Parathyroid adenoma (tissue), 2 donors: Measurements from ENCODE around the gene PCYOX1L.

Experiments
- H2AFZ ChIP-seq: fragments of 300-600 bp; sonication (generic); one replicate; pipeline ENCODE4 v1.7.0; 2017; ENCODE audit warnings: antibody characterized with exemption, mild to moderate bottlenecking
- H3K27ac ChIP-seq: fragments of 300-600 bp; sonication (generic); one replicate; pipeline ENCODE4 v1.7.0; 2017
- H3K27me3 ChIP-seq: fragments of 300-600 bp; sonication (generic); one replicate; pipeline ENCODE4 v1.7.0; 2017; ENCODE audit warnings: low read length; ENCODE audit not compliant: control insufficient read depth, insufficient read depth
- H3K36me3 ChIP-seq: fragments of 300-600 bp; sonication (generic); one replicate; pipeline ENCODE4 v1.7.0; 2017; ENCODE audit warnings: low read length; ENCODE audit not compliant: control insufficient read depth, insufficient read depth
- H3K4me1 ChIP-seq: fragments of 300-600 bp; sonication (generic); one replicate; pipeline ENCODE4 v1.7.0; 2017; ENCODE audit warnings: control low read depth
- H3K4me2 ChIP-seq: fragments of 300-600 bp; sonication (generic); one replicate; pipeline ENCODE4 v1.7.0; 2017; ENCODE audit warnings: low read length
- H3K4me3 ChIP-seq: fragments of 300-600 bp; sonication (generic); one replicate; pipeline ENCODE4 v1.7.0; 2017; ENCODE audit warnings: low read depth, low read length
- H3K79me2 ChIP-seq: fragments of 300-600 bp; sonication (generic); one replicate; pipeline ENCODE4 v1.7.0; 2017; ENCODE audit warnings: control low read depth
- H3K9ac ChIP-seq: fragments of 300-600 bp; sonication (generic); one replicate; pipeline ENCODE4 v1.7.0; 2017; ENCODE audit warnings: mild to moderate bottlenecking
- H3K9me3 ChIP-seq: fragments of 300-600 bp; sonication (generic); one replicate; pipeline ENCODE4 v1.7.0; 2017; ENCODE audit warnings: low read length; ENCODE audit not compliant: control insufficient read depth
- TF ChIP-seq, protein P1 (sequence below): fragments of 300-600 bp; sonication (generic); IDR thresholded peaks from one replicate; pipeline ENCODE4 v1.7.0; 2017; ENCODE audit warnings: antibody characterized with exemption, mild to moderate bottlenecking
- donor health status: primary hyperparathyroidism.

The PCYOX1L gene

DNA sequence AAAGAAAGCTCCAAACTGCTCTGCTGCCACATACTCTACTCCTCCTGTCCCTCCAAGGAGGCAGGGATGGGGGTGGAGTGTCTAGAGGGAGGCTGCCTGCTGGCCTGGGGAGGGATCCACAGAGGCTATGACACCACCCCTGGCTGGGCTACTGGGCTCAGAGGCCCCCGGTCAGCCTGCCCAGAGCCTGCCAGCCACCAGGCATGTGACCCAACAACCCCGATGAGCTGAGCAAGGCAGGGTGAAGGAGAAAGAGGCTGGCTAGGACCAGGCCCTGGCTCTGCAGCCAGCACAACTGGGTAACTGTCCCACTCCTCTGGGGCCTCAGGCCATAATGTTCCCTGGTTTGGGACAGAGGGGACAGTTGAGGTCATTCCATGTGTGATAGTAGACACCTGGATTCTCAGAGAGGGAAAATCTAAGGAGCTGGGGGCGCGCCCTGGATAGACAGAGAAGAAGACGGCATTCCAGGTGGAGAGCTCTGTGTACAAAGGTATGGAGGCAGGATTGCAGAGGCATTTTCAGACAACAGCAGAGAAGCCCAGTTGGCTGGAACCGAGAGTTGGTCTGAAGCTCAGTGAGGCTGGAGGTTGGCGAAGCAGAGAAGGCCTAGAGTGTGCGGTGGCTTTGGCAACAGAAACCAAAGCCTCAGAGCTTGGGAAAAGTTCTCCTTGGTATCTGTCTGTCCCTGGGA, 55.1 kb downstream of the PCYOX1L start:
- TF ChIP-seq, protein P1, sequence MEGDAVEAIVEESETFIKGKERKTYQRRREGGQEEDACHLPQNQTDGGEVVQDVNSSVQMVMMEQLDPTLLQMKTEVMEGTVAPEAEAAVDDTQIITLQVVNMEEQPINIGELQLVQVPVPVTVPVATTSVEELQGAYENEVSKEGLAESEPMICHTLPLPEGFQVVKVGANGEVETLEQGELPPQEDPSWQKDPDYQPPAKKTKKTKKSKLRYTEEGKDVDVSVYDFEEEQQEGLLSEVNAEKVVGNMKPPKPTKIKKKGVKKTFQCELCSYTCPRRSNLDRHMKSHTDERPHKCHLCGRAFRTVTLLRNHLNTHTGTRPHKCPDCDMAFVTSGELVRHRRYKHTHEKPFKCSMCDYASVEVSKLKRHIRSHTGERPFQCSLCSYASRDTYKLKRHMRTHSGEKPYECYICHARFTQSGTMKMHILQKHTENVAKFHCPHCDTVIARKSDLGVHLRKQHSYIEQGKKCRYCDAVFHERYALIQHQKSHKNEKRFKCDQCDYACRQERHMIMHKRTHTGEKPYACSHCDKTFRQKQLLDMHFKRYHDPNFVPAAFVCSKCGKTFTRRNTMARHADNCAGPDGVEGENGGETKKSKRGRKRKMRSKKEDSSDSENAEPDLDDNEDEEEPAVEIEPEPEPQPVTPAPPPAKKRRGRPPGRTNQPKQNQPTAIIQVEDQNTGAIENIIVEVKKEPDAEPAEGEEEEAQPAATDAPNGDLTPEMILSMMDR: no peak
- no peaks in the 10 kb centered on the region for H3K4me1 ChIP-seq
- H3K79me2 ChIP-seq: no peaks in the 10 kb centered on the region
- no peak overlapping the region for H3K9ac ChIP-seq
- no peaks in the 10 kb centered on the region for H3K36me3 ChIP-seq
- no peak overlapping the region for H2AFZ ChIP-seq
- H3K9me3 ChIP-seq: no peaks in the 10 kb centered on the region
- no peak overlapping the region for H3K4me3 ChIP-seq
- no peak overlapping the region for H3K4me2 ChIP-seq
- no peaks in the 10 kb centered on the region for H3K27me3 ChIP-seq
- H3K27ac ChIP-seq: no peak overlapping the region

- Histone ChIP-seq H3K27ac (no peak overlapping the region), H3K36me3 (no peaks in the 10 kb centered on the region), H3K9ac (no peak overlapping the region), H3K4me1 (no peaks in the 10 kb centered on the region), H3K79me2 (no peaks in the 10 kb centered on the region), H3K9me3 (no peaks in the 10 kb centered on the region), H3K4me3 (no peak overlapping the region), H2AFZ (no peak overlapping the region), H3K4me2 (no peak overlapping the region), H3K27me3 (no peaks in the 10 kb centered on the region)
- TF ChIP-seq, protein P1: no peak
These were observed 55.8 kb downstream of the PCYOX1L start for GRCh38 chr5:149413477-149414210.

- Histone ChIP-seq H3K4me3 (no peak overlapping the region), H3K4me2 (no peak overlapping the region), H3K4me1 (no peaks in the 10 kb centered on the region), H2AFZ (no peak overlapping the region), H3K27ac (no peak overlapping the region), H3K9ac (no peak overlapping the region), H3K79me2 (no peaks in the 10 kb centered on the region), H3K9me3 (no peaks in the 10 kb centered on the region), H3K36me3 (no peaks in the 10 kb centered on the region), H3K27me3 (no peaks in the 10 kb centered on the region)
- TF ChIP-seq, protein P1: no peak
These were observed 56.7 kb downstream of the PCYOX1L start for GRCh38 chr5:149414405-149415065.

DNA sequence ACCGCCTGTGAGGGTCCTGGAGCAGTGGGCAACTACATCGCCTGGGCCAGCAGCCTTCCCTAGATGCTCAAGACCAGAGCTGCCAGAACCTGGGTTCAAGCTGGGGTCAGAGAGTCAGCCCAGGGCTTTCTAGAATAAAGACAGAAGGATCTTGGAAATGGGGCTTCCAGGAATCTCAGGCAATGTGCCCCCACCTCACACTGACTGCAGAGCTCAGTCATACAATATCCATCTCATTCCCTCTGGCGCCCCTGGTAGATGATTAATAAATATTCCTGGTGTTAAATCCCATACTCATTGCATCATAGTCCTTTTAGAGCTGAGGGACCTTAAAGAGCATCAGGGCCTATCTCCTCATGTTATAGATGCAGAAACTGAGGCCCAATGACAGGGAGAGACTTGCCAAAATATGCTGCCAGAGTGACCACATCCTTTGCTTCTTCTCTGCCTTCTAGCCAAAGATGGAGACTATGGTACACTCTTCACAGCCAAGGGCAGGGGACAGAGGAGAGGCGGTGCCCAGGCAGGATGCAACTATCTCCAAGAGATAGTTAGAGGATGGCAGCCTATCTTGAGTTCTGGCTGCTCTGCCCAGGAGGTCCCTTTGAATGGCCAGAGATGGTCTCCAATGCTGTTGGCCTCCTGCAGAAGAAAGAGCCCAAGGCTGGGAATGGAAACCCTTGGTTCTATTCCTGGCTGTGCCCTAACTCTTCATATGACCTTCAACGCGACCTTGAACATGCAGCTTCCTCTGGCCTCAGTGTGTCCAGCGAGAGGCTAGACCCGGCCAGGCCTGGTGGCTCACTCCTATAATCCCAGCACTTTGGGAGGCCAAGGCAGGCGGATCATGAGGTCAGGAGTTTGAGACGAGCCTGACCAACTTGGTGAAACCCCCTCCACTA, 57.5 kb downstream of the PCYOX1L start:
- H3K9ac ChIP-seq: no peak overlapping the region
- H3K27me3 ChIP-seq: no peaks in the 10 kb centered on the region
- no peak overlapping the region for H3K4me3 ChIP-seq
- no peaks in the 10 kb centered on the region for H3K4me1 ChIP-seq
- no peak overlapping the region for H3K4me2 ChIP-seq
- no peak overlapping the region for H2AFZ ChIP-seq
- no peaks in the 10 kb centered on the region for H3K9me3 ChIP-seq
- TF ChIP-seq, protein P1: no peak
- no peaks in the 10 kb centered on the region for H3K79me2 ChIP-seq
- H3K27ac ChIP-seq: no peak overlapping the region
- no peaks in the 10 kb centered on the region for H3K36me3 ChIP-seq
